OCI-LY3 (cell line): ENCODE results near the gene MGAT4A.

ENCODE experiments used
- H2AFZ ChIP-seq: fragments of 200-600, 300-600 bp; shearing (Covaris generic); 2 replicates; pipeline ENCODE4 v1.6.0; 2014; ENCODE audit warnings: antibody characterized with exemption, low read depth, low read length
- H3K27ac ChIP-seq: fragments of 200-600, 300-600 bp; sonication (generic); 2 replicates; pipeline ENCODE4 v1.5.1; 2014; ENCODE audit warnings: mild to moderate bottlenecking, low read length, moderate library complexity, mixed read lengths
- H3K27me3 ChIP-seq: fragments of 200-600, 300-600 bp; sonication (generic); 2 replicates; pipeline ENCODE4 v1.6.1; 2014; ENCODE audit warnings: low read depth, low read length, mixed read lengths
- H3K36me3 ChIP-seq: fragments of 200-600, 300-600 bp; sonication (generic); replicated peaks from 2 replicates; pipeline ENCODE3; 2014; ENCODE audit warnings: low read depth, low read length, mixed read lengths
- H3K4me1 ChIP-seq: fragments of 300-600, 200-600 bp; sonication (generic); 2 replicates; pipeline ENCODE4 v1.6.1; 2014; ENCODE audit warnings: low read length, mixed read lengths
- H3K4me2 ChIP-seq: fragments of 200-600, 300-600 bp; sonication (generic); 2 replicates; pipeline ENCODE4 v1.6.1; 2014; ENCODE audit warnings: low read length, mixed read lengths
- H3K4me3 ChIP-seq: fragments of 300-600, 200-600 bp; sonication (generic); 2 replicates; pipeline ENCODE4 v1.5.1; 2014; ENCODE audit warnings: antibody characterized with exemption, mild to moderate bottlenecking, low read length, moderate library complexity
- H3K79me2 ChIP-seq: fragments of 300-600, 200-600 bp; shearing (Covaris generic); 2 replicates; pipeline ENCODE4 v1.6.1; 2014; ENCODE audit warnings: mild to moderate bottlenecking, low read length, mixed read lengths
- H3K9ac ChIP-seq: fragments of 300-600, 200-600 bp; shearing (Covaris generic); 2 replicates; pipeline ENCODE4 v1.6.0; 2014; ENCODE audit warnings: mild to moderate bottlenecking, low read length, moderate library complexity
- H3K9me3 ChIP-seq: fragments of 200-600, 300-600 bp; shearing (Covaris generic); 2 replicates; pipeline ENCODE4 v1.6.1; 2014; ENCODE audit warnings: low read length, mixed read lengths; ENCODE audit not compliant: insufficient read depth
- H4K20me1 ChIP-seq: fragments of 200-600, 300-600 bp; sonication (generic); 2 replicates; pipeline ENCODE4 v1.6.1; 2016; ENCODE audit warnings: low read length, mixed read lengths; ENCODE audit not compliant: insufficient read depth
- EZH2phosphoT487 ChIP-seq: fragments of 200-600 bp; shearing (Covaris generic); IDR thresholded peaks from 2 replicates; pipeline ENCODE4 v1.6.1; 2018; ENCODE audit warnings: antibody characterized with exemption, mixed run types, low read depth
- TF ChIP-seq, protein P1 (sequence below): fragments of 200-600, 300-600 bp; sonication (generic); IDR thresholded peaks from 2 replicates; pipeline ENCODE4 v1.5.1; 2014; ENCODE audit warnings: antibody characterized with exemption, low read length, low read depth

MGAT4A gene

DNA sequence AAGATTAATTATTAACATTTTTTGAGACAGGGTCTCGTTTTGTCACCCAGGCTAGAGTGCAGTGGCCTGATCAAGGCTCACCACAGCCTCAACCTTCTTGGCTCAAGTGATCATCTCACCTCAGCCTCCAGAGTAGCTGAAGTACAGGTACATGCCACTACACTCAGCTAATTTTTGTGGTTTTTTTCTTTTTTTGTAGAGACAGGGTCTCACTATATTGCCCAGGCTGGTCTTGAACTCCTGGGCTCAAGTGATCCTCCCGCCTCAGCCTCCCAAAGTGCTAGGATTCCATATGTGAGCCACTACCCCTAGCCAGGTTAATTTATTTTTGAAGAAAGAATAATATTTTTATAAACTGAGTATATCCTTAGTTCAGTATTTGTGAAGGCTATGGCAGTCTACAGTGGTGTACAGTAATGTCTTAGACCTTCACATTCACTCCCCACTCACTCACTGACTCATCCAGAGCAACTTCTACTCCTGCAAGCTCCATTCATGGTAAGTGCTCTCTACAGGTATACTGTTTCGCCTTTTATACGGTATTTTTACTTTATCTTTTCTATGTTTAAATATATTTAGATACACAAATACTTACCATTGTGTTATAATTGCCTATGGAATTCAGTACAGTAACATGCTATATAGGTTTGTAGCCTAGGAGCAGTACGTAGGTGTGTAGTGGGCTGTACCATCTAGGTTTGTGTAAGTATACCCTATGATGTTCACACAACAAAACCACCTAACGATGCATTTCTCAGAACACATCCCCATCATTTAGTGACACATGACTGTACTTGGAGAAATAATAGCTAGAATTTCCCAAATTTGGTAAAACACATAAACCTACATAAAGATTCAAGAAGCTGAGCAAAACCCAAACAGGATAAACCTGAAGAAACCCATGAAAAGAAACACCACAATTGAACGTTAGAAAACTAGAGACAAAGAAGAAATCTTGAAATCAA lies 38.6 kb downstream of the MGAT4A start:
- no peak overlapping the region for H2AFZ ChIP-seq
- H3K36me3 ChIP-seq, result no peaks in the 10 kb centered on the region
- no peaks in the 10 kb centered on the region for H3K9me3 ChIP-seq
- no peak overlapping the region for H3K4me3 ChIP-seq
- TF ChIP-seq, protein P1, sequence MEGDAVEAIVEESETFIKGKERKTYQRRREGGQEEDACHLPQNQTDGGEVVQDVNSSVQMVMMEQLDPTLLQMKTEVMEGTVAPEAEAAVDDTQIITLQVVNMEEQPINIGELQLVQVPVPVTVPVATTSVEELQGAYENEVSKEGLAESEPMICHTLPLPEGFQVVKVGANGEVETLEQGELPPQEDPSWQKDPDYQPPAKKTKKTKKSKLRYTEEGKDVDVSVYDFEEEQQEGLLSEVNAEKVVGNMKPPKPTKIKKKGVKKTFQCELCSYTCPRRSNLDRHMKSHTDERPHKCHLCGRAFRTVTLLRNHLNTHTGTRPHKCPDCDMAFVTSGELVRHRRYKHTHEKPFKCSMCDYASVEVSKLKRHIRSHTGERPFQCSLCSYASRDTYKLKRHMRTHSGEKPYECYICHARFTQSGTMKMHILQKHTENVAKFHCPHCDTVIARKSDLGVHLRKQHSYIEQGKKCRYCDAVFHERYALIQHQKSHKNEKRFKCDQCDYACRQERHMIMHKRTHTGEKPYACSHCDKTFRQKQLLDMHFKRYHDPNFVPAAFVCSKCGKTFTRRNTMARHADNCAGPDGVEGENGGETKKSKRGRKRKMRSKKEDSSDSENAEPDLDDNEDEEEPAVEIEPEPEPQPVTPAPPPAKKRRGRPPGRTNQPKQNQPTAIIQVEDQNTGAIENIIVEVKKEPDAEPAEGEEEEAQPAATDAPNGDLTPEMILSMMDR, result no peak
- no peak for TF ChIP-seq EZH2phosphoT487
- H3K9ac ChIP-seq, result no peak overlapping the region
- no peaks in the 10 kb centered on the region for H3K79me2 ChIP-seq
- no peak overlapping the region for H3K4me2 ChIP-seq
- H3K27me3 ChIP-seq, result no peaks in the 10 kb centered on the region
- no peaks in the 10 kb centered on the region for H3K4me1 ChIP-seq
- no peaks in the 10 kb centered on the region for H4K20me1 ChIP-seq
- no peak overlapping the region for H3K27ac ChIP-seq

DNA sequence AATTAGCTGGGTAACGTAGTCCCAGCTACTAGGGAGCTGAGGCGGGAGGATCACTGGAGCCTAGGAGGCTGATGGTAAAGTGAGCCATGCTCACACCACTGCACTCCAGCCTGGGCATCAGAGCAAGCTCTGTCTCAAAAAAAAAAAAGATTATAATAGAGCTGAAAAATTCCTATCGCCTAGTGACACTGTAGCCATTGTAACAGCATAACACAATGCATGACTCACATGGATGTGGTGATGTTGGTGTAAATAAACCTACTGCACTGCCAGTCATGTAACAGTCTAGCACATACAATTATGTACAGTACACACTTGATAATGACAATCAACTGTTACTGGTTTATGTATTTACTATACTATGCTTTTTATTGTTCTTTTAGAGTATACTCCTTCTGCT lies 39.6 kb downstream of the MGAT4A start:
- no peak overlapping the region for H3K27ac ChIP-seq
- no peak for TF ChIP-seq EZH2phosphoT487
- TF ChIP-seq, protein P1, result no peak
- no peaks in the 10 kb centered on the region for H3K9me3 ChIP-seq
- no peak overlapping the region for H2AFZ ChIP-seq
- H3K79me2 ChIP-seq, result no peaks in the 10 kb centered on the region
- H3K9ac ChIP-seq, result no peak overlapping the region
- no peaks in the 10 kb centered on the region for H3K36me3 ChIP-seq
- no peak overlapping the region for H3K4me3 ChIP-seq
- H3K4me2 ChIP-seq, result no peak overlapping the region
- no peaks in the 10 kb centered on the region for H3K27me3 ChIP-seq
- H4K20me1 ChIP-seq, result no peaks in the 10 kb centered on the region
- no peaks in the 10 kb centered on the region for H3K4me1 ChIP-seq

DNA sequence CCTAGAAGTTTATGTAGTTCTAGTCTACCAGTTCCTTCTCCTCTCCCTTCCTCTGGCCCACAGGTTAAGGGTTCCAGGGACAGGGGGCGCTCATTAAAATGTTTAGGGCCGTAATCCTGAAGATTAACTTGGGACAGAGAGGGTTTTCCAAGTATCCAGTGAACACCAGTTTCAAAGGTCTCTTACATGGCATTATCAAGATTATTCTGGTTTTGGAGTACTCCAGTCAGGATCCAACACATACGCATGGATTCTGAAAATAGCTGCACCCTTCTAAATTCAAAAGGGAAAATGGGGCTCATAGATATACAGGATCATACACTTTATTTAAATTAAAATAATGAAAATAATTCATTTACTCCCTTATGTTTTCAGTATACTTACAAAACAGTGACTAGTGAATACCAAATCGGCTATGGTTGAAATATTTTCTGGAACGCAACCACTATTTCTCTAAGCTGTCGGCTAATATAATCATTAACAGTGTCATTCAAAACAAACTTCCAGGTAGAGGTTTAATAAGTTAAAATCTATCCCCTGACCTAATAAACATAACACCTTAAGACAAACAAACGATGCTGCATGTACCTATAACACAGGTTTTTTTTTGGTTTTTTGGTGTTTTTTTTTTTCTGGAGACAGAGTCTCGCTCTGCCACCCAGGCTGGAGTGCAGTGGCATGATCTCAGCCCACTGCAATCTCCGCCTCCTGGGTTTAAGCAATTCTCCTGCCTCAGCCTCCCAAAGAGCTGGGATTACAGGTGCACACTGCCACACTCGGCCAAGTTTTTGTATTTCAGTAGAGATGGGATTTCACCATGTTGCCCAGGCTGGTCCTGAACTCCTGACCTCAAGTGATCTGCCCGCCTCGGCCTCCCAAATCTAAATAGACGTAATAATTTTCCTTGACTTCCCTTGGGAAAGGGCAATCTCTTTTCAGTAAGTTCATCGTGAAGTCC lies 44.7 kb downstream of the MGAT4A start:
- H3K4me1 ChIP-seq, result no peaks in the 10 kb centered on the region
- H3K79me2 ChIP-seq, result no peaks in the 10 kb centered on the region
- H2AFZ ChIP-seq, result no peak overlapping the region
- H4K20me1 ChIP-seq, result no peaks in the 10 kb centered on the region
- H3K9me3 ChIP-seq, result no peaks in the 10 kb centered on the region
- H3K9ac ChIP-seq, result no peak overlapping the region
- TF ChIP-seq, protein P1, result no peak
- TF ChIP-seq EZH2phosphoT487, result no peak
- no peaks in the 10 kb centered on the region for H3K27me3 ChIP-seq
- no peak overlapping the region for H3K27ac ChIP-seq
- H3K4me2 ChIP-seq, result no peak overlapping the region
- no peaks in the 10 kb centered on the region for H3K36me3 ChIP-seq
- no peak overlapping the region for H3K4me3 ChIP-seq

DNA sequence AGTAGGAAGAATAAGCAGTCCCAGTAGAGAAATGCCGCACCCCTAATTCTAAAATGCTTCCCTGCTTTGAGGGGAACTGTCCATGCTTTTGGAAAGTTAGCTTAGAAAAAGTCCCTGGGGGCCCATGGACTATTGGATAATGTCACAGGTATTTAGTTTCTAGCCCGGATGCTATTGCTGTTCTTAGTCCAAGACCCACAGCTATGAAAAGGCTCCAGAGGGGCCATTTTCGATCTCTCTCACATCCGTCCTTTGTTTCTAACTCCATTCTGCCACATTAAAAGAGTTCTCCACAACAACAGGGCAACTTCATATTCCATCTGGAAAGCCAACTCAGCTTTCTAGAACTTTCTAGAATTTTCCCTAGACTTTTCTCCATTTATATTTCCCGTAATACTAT lies 47.2 kb downstream of the MGAT4A start:
- Histone ChIP-seq H3K27ac (no peak overlapping the region), H3K27me3 (no peaks in the 10 kb centered on the region), H3K4me3 (no peak overlapping the region), H3K4me1 (no peaks in the 10 kb centered on the region), H3K4me2 (no peak overlapping the region), H3K79me2 (no peaks in the 10 kb centered on the region), H3K36me3 (no peaks in the 10 kb centered on the region), H3K9me3 (no peaks in the 10 kb centered on the region), H2AFZ (no peak overlapping the region), H4K20me1 (no peaks in the 10 kb centered on the region), H3K9ac (no peak overlapping the region)
- TF ChIP-seq, protein P1, result no peak
- no peak for TF ChIP-seq EZH2phosphoT487
